ENCODE data around the gene IGF1R.

Gene IGF1R

DNA sequence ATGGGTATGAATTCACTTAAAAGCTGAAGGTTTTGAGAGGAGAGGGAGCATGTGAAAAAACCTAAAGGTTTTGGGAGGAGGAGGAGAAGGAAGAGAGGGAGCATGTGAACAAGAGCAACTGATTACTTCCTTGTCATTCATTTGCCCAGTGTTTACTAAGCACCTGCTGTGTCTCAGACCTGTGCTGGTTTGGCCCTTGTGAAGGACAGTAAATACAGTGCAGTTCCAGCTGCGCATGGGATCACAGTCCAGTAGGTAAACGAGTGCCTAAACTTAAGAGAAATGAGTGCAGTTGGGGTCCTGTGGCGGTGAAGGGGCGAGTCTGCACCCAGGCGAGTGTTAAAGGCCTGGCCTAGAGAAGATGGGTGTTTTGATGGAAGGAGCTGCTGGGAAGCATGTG lies 38.6 kb downstream of the IGF1R start:
- Histone ChIP-seq H3K9me3 (ENCODE audit: insufficient read depth, low read length, severe bottlenecking) (no peaks in the 10 kb centered on the region), H4K20me1 (ENCODE audit: insufficient read depth, low read length) (peaks cover 79% of the 10 kb centered on the region), H3K9ac (ENCODE audit: low read depth, low read length) (no peak overlapping the region), H3K27ac (ENCODE audit: low read length) (no peak overlapping the region), H2AFZ (ENCODE audit: low read depth, low read length) (no peak overlapping the region), H3K4me3 (ENCODE audit: low read depth in 1 of 2, low read length in 2 of 2) (no peak overlapping the region), H3K27me3 (ENCODE audit: insufficient read depth, low read length, poor library complexity) (no peaks in the 10 kb centered on the region), H3K79me2 (ENCODE audit: insufficient read depth, low read length) (peaks cover 96% of the 10 kb centered on the region), H3K4me2 (ENCODE audit: insufficient read depth, low read length) (no peak overlapping the region), H3K4me1 (ENCODE audit: insufficient read depth, low read length) (no peaks in the 10 kb centered on the region; the same call in 1 of the 2 replicates), H3K36me3 (ENCODE audit: insufficient read depth, low read length) (no peaks in the 10 kb centered on the region)
- ATAC-seq (ENCODE audit: insufficient read depth, low read depth) (no peak), DNase-seq (no peak)
- no peak for TF ChIP-seq EZH2 (IDR thresholded peaks at IDR 0.05; ENCODE audit: borderline replicate concordance, low read depth, low read length, severe bottlenecking)
- TF ChIP-seq, protein P1, sequence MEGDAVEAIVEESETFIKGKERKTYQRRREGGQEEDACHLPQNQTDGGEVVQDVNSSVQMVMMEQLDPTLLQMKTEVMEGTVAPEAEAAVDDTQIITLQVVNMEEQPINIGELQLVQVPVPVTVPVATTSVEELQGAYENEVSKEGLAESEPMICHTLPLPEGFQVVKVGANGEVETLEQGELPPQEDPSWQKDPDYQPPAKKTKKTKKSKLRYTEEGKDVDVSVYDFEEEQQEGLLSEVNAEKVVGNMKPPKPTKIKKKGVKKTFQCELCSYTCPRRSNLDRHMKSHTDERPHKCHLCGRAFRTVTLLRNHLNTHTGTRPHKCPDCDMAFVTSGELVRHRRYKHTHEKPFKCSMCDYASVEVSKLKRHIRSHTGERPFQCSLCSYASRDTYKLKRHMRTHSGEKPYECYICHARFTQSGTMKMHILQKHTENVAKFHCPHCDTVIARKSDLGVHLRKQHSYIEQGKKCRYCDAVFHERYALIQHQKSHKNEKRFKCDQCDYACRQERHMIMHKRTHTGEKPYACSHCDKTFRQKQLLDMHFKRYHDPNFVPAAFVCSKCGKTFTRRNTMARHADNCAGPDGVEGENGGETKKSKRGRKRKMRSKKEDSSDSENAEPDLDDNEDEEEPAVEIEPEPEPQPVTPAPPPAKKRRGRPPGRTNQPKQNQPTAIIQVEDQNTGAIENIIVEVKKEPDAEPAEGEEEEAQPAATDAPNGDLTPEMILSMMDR (IDR thresholded peaks at IDR 0.05; ENCODE audit: borderline replicate concordance, extremely low read depth, low read length, poor library complexity, severe bottlenecking): no peak

- no peak for DNase-seq
- H3K4me2 ChIP-seq (ENCODE audit: insufficient read depth, low read length): no peak overlapping the region
- H2AFZ ChIP-seq (ENCODE audit: low read depth, low read length): no peak overlapping the region
- H3K4me1 ChIP-seq (ENCODE audit: insufficient read depth, low read length): no peaks in the 10 kb centered on the region
- H3K4me3 ChIP-seq (ENCODE audit: low read depth in 1 of 2, low read length in 2 of 2): no peak overlapping the region
- peaks cover 81% of the 10 kb centered on the region for H4K20me1 ChIP-seq (ENCODE audit: insufficient read depth, low read length)
- H3K9me3 ChIP-seq (ENCODE audit: insufficient read depth, low read length, severe bottlenecking): no peaks in the 10 kb centered on the region
- H3K36me3 ChIP-seq (ENCODE audit: insufficient read depth, low read length): no peaks in the 10 kb centered on the region
- H3K27me3 ChIP-seq (ENCODE audit: insufficient read depth, low read length, poor library complexity): no peaks in the 10 kb centered on the region
- TF ChIP-seq EZH2 (IDR thresholded peaks at IDR 0.05; ENCODE audit: borderline replicate concordance, low read depth, low read length, severe bottlenecking): no peak
- TF ChIP-seq, protein P1 (IDR thresholded peaks at IDR 0.05; ENCODE audit: borderline replicate concordance, extremely low read depth, low read length, poor library complexity, severe bottlenecking): no peak
- ATAC-seq (ENCODE audit: insufficient read depth, low read depth): no peak
- peaks cover 97% of the 10 kb centered on the region for H3K79me2 ChIP-seq (ENCODE audit: insufficient read depth, low read length)
- H3K27ac ChIP-seq (ENCODE audit: low read length): no peak overlapping the region
- no peak overlapping the region for H3K9ac ChIP-seq (ENCODE audit: low read depth, low read length)
Observed at GRCh38 chr15:98689431-98689861, 41.1 kb downstream of the IGF1R start.

- no peaks in the 10 kb centered on the region for H3K36me3 ChIP-seq (ENCODE audit: insufficient read depth, low read length)
- H3K9me3 ChIP-seq (ENCODE audit: insufficient read depth, low read length, severe bottlenecking): no peaks in the 10 kb centered on the region
- H2AFZ ChIP-seq (ENCODE audit: low read depth, low read length): no peak overlapping the region
- no peaks in the 10 kb centered on the region for H3K27me3 ChIP-seq (ENCODE audit: insufficient read depth, low read length, poor library complexity)
- H3K4me2 ChIP-seq (ENCODE audit: insufficient read depth, low read length): no peak overlapping the region
- DNase-seq (no peak), ATAC-seq (ENCODE audit: insufficient read depth, low read depth) (no peak)
- H3K79me2 ChIP-seq (ENCODE audit: insufficient read depth, low read length): peaks cover 97% of the 10 kb centered on the region
- H4K20me1 ChIP-seq (ENCODE audit: insufficient read depth, low read length): peaks cover 79% of the 10 kb centered on the region
- H3K27ac ChIP-seq (ENCODE audit: low read length): no peak overlapping the region
- H3K4me3 ChIP-seq (ENCODE audit: low read depth in 1 of 2, low read length in 2 of 2): no peak overlapping the region
- TF ChIP-seq, protein P1 (IDR thresholded peaks at IDR 0.05; ENCODE audit: borderline replicate concordance, extremely low read depth, low read length, poor library complexity, severe bottlenecking): no peak
- TF ChIP-seq EZH2 (IDR thresholded peaks at IDR 0.05; ENCODE audit: borderline replicate concordance, low read depth, low read length, severe bottlenecking): no peak
- H3K4me1 ChIP-seq (ENCODE audit: insufficient read depth, low read length): no peaks in the 10 kb centered on the region
- no peak overlapping the region for H3K9ac ChIP-seq (ENCODE audit: low read depth, low read length)
Observed at GRCh38 chr15:98690272-98690950, 42.1 kb downstream of the IGF1R start.

All from DND-41 (cell line).